ENCODE data around the gene GNA15. TPM values are rescaled to one million over a fixed set of nuclear protein-coding genes. Genes with fewer than 3 reads are reported as not detected.

The GNA15 gene
- polyA plus RNA-seq, 3 donors: 38.7 to 45.0 (median 41.3) TPM

DNA sequence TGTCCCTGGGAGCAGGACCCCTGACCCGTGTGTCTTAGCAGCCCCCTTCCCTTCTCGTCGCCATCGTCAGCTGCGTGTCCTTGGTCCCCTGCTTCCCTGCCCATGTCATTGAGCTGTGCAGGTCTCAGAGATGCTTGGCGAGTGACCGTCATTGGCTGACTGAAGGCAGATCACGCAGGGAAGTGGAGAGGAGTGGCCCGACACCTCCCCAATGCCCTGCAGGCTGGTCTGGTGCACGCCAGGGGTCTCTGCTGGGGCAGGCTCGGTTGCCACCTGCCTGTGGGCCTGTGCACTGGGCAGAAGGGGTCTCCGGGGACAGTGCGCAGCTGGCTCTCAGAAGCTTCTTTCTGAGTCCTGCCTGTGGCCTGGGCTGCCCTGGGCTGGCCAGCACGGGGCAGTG, 35.5 kb upstream of the GNA15 start:
- Mint-ChIP-seq H3K9me3 (peaks cover 0 to 13% (median 6%) of the 10 kb centered on the region in 7 donors), H3K36me3 (peaks cover 2 to 5% of the 10 kb centered on the region in 2 donors), H3K27ac (no peak overlapping the region), H3K4me3 (no peak overlapping the region), H3K4me1 (peaks cover 31% of the 10 kb centered on the region), H3K27me3 (ENCODE audit: low read depth in 3 of 3) (peaks cover 25 to 71% (median 50%) of the 10 kb centered on the region in 3 donors)
- Histone ChIP-seq H3K79me2 (ENCODE audit: insufficient read depth, low read length) (no peaks in the 10 kb centered on the region), H2AFZ (ENCODE audit: insufficient read depth, low read depth, low read length, poor library complexity, severe bottlenecking) (no peak overlapping the region), H3K4me1 (ENCODE audit: control insufficient read depth in 1 of 2, insufficient read depth in 2 of 2, low read length in 2 of 2) (peaks cover 30 to 35% of the 10 kb centered on the region in 2 donors), H3K4me3 (replicated peaks in 1 of 3; ENCODE audit: low read depth in 2 of 3, low read length in 3 of 3) (no peak overlapping the region), H4K20me1 (ENCODE audit: insufficient read depth, low read length) (peaks cover 40% of the 10 kb centered on the region), H3K9ac (ENCODE audit: insufficient read depth, low read length, poor library complexity, severe bottlenecking) (no peak overlapping the region), H3K27me3 (ENCODE audit: control insufficient read depth in 2 of 2, insufficient read depth in 2 of 2, low read length in 2 of 2) (peaks cover 4 to 55% of the 10 kb centered on the region in 2 donors), H3K4me2 (replicated peaks; ENCODE audit: extremely low read depth, low read length, poor library complexity, severe bottlenecking) (no peak overlapping the region), H3K27ac (ENCODE audit: low read depth in 1 of 2, low read length in 2 of 2) (no peak overlapping the region), H3K36me3 (replicated peaks in 1 of 2; ENCODE audit: control insufficient read depth in 1 of 2, insufficient read depth in 2 of 2, low read length in 2 of 2) (no peaks in the 10 kb centered on the region), H3K9me3 (replicated peaks in 1 of 2; ENCODE audit: control insufficient read depth in 1 of 2, insufficient read depth in 1 of 2, low read length in 2 of 2) (peaks cover 0 to 4% of the 10 kb centered on the region in 2 donors)
- WGBS (ENCODE audit: insufficient coverage): 90% methylated on average over 14 of the region's 14 CpGs
- intact Hi-C loops (cut with micrococcal nuclease): loop anchor here (5.0 to 10.0 kb wide), 2 partner anchors 138 to 146 kb away; no protein-coding TSS in a partner anchor
- DNase-seq: no peak
- TF ChIP-seq, protein P1, sequence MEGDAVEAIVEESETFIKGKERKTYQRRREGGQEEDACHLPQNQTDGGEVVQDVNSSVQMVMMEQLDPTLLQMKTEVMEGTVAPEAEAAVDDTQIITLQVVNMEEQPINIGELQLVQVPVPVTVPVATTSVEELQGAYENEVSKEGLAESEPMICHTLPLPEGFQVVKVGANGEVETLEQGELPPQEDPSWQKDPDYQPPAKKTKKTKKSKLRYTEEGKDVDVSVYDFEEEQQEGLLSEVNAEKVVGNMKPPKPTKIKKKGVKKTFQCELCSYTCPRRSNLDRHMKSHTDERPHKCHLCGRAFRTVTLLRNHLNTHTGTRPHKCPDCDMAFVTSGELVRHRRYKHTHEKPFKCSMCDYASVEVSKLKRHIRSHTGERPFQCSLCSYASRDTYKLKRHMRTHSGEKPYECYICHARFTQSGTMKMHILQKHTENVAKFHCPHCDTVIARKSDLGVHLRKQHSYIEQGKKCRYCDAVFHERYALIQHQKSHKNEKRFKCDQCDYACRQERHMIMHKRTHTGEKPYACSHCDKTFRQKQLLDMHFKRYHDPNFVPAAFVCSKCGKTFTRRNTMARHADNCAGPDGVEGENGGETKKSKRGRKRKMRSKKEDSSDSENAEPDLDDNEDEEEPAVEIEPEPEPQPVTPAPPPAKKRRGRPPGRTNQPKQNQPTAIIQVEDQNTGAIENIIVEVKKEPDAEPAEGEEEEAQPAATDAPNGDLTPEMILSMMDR (IDR thresholded peaks at IDR 0.05): no peak

DNA sequence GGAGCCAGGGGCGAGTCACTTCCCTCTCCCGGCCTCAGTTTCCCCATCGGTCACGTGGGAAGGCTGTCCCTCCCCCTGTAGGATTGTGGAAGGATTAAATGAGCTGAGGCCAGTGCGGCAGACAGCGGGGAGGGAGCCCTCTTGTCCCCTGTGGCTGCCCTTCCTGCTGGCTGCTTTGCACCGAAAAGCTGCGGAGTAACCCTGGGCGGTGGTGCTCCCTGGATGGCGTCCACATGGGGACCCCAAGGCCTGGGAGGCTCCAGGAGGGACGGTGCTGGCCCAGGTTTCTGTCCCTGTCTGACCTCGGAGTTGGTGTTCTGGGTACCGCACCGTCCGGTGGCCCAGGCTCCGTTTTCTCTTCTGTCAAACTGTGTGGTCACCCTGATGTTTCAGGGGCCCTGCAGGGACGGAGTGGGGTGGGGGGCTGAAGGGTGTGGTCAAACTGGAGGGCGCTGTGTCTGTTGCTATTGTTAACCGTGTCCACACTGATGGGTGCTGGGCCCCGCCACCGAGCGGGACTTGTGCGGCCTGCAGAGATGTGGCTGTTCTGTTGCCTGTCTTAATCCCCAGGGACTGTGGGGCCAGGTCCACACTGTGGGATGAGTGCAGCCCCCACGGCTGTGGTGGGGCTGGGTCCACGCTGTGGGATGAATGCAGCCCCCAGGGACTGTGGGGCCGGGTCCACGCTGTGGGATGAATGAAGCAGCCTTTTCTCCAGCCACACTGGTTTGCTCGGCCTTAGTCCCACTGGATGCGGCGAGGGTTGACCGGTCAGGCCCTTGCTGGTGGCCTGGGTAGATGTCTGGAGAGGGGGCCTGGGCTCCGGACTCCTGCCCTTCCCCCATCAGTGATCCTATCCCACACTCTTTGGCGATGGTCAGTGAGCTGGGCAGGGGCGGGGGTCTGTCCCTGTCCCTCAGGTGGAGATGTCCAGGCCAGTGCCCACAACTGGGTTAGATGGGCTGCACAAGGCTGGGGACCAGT, 34.8 kb upstream of the GNA15 start:
- DNase-seq: no peak
- Mint-ChIP-seq H3K27me3 (ENCODE audit: low read depth in 3 of 3) (peaks cover 18 to 67% (median 44%) of the 10 kb centered on the region in 3 donors), H3K4me1 (peaks cover 24% of the 10 kb centered on the region), H3K4me3 (no peak overlapping the region), H3K27ac (no peak overlapping the region), H3K9me3 (peaks cover 0 to 5% (median 0%) of the 10 kb centered on the region in 7 donors), H3K36me3 (peaks cover 2 to 5% of the 10 kb centered on the region in 2 donors)
- TF ChIP-seq, protein P1 (IDR thresholded peaks at IDR 0.05): no peak
- WGBS (ENCODE audit: insufficient coverage): 92% methylated on average over 21 of the region's 34 CpGs
- Histone ChIP-seq H3K9me3 (replicated peaks in 1 of 2; ENCODE audit: control insufficient read depth in 1 of 2, insufficient read depth in 1 of 2, low read length in 2 of 2) (no peaks in the 10 kb centered on the region), H3K4me1 (ENCODE audit: control insufficient read depth in 1 of 2, insufficient read depth in 2 of 2, low read length in 2 of 2) (peaks cover 23 to 28% of the 10 kb centered on the region in 2 donors), H3K27ac (ENCODE audit: low read depth in 1 of 2, low read length in 2 of 2) (no peak overlapping the region), H3K4me2 (replicated peaks; ENCODE audit: extremely low read depth, low read length, poor library complexity, severe bottlenecking) (no peak overlapping the region), H3K27me3 (ENCODE audit: control insufficient read depth in 2 of 2, insufficient read depth in 2 of 2, low read length in 2 of 2) (peaks cover 0 to 48% of the 10 kb centered on the region in 2 donors), H3K4me3 (replicated peaks in 1 of 3; ENCODE audit: low read depth in 2 of 3, low read length in 3 of 3) (no peak overlapping the region), H3K36me3 (replicated peaks in 1 of 2; ENCODE audit: control insufficient read depth in 1 of 2, insufficient read depth in 2 of 2, low read length in 2 of 2) (no peaks in the 10 kb centered on the region), H4K20me1 (ENCODE audit: insufficient read depth, low read length) (peaks cover 33% of the 10 kb centered on the region), H2AFZ (ENCODE audit: insufficient read depth, low read depth, low read length, poor library complexity, severe bottlenecking) (no peak overlapping the region), H3K79me2 (ENCODE audit: insufficient read depth, low read length) (no peaks in the 10 kb centered on the region), H3K9ac (ENCODE audit: insufficient read depth, low read length, poor library complexity, severe bottlenecking) (no peak overlapping the region)
- intact Hi-C loops (cut with micrococcal nuclease): loop anchor here (5.0 to 10.0 kb wide), 2 partner anchors 139 to 146 kb away; no protein-coding TSS in a partner anchor
